K562 (cell line): ENCODE results near the gene FNBP1. TPM values are rescaled to one million over a fixed set of nuclear protein-coding genes. Genes with fewer than 3 reads are reported as not detected.

Source experiments
- BRD4 ChIP-seq: fragments of 200-600 bp; sonication (generic); IDR thresholded peaks from 2 replicates; pipeline ENCODE4 v1.6.1; 2017; ENCODE audit warnings: inconsistent platforms
- CGGBP1 ChIP-seq: fragments of 250-450 bp; sonication (Bioruptor Pico); IDR thresholded peaks from 2 replicates; pipeline ENCODE4 v1.9.0; 2021; ENCODE audit warnings: mild to moderate bottlenecking
- ERF ChIP-seq: fragments of 450-650 bp; formaldehyde crosslinking; IDR thresholded peaks from 2 replicates; pipeline ENCODE4 v1.4.0; 2020; ENCODE audit warnings: mild to moderate bottlenecking, mixed read lengths
- FOXO4 ChIP-seq: fragments of 450-650 bp; formaldehyde crosslinking; IDR thresholded peaks from 2 replicates; pipeline ENCODE4 v1.4.0; 2020; ENCODE audit warnings: mild to moderate bottlenecking, moderate library complexity
- KLF10 ChIP-seq: fragments of 250-450 bp; sonication (Bioruptor Pico); IDR thresholded peaks from 2 replicates; pipeline ENCODE4 v1.6.1; 2021; ENCODE audit warnings: matching md5 sums
- MTA2 ChIP-seq: fragments of 450-650 bp; IDR thresholded peaks from 2 replicates; pipeline ENCODE4 v1.6.1; 2016; ENCODE audit warnings: low read depth
- TFAM ChIP-seq: fragments of 250-450 bp; sonication (Bioruptor Pico); conservative IDR thresholded peaks from 2 replicates; pipeline ENCODE4 v1.5.0; 2021; ENCODE audit warnings: mild to moderate bottlenecking, moderate library complexity
- ZNF274 ChIP-seq: IDR thresholded peaks from 2 replicates; pipeline ENCODE4 v1.6.1; 2011; ENCODE audit warnings: low read depth, mild to moderate bottlenecking, low read length, moderate library complexity, borderline replicate concordance
- polyA plus RNA-seq, 8 experiments: library from polyadenylated mRNA; depleted of rRNA in 4 of 8; stranded (reverse) in 5 of 8; unstranded in 3 of 8; fragments of >200 nt; fragmentation: Nextera tagmentation in 2 of 8; fragmentation: Illumina TruSeq in 1 of 8; extraction: Ambion mirVana in 2 of 8; extraction: Trizol in 1 of 8; gene quantifications; 2 replicates each; pipeline versions ENCODE4 v1.2.1 to v1.2.3, GENCODE V29; 2011 to 2014; ENCODE audit warnings: inconsistent platforms in 1 of 8, missing spikeins in 1 of 8
- total RNA-seq, 7 experiments: library from RNA; depleted of rRNA in 6 of 7; stranded (reverse); fragments of >200 nt in 6 of 7; fragmentation: Illumina TruSeq in 2 of 7; extraction: Trizol in 2 of 7; gene quantifications; 2 replicates each; pipeline versions ENCODE4 v1.2.1 to v1.2.3, GENCODE V29; 2011 to 2021; ENCODE audit warnings: low replicate concordance in 1 of 7
- TF ChIP-seq, protein P1 (sequence below): fragments of 250-450 bp; sonication (Bioruptor Pico); IDR thresholded peaks from 2 replicates; pipeline ENCODE4 v1.8.0; 2022; ENCODE audit warnings: inconsistent platforms
- TF ChIP-seq, protein P2 (sequence below), 2 experiments: fragments of 450-650 bp; IDR thresholded peaks; 2 replicates each; pipeline ENCODE4 v1.6.1; 2016; ENCODE audit warnings: mild to moderate bottlenecking in 2 of 2, borderline replicate concordance in 1 of 2, low read depth in 1 of 2, moderate library complexity in 1 of 2
- TF ChIP-seq, protein P3 (sequence below): fragments of 250-450 bp; sonication (Bioruptor Pico); IDR thresholded peaks from 2 replicates; pipeline ENCODE4 v1.4.0; 2020; ENCODE audit warnings: mild to moderate bottlenecking
- TF ChIP-seq, protein P4 (sequence below): fragments of 250-450 bp; sonication (Bioruptor Pico); IDR thresholded peaks from 2 replicates; pipeline ENCODE4 v1.4.0; 2020

Gene FNBP1
- total and polyA plus RNA-seq, 9 of the 15 experiments (the other 6 are each of a cell fraction or from before 2014, with no cell fraction given) = 1.8 to 14.9 (median 7.6) TPM

DNA sequence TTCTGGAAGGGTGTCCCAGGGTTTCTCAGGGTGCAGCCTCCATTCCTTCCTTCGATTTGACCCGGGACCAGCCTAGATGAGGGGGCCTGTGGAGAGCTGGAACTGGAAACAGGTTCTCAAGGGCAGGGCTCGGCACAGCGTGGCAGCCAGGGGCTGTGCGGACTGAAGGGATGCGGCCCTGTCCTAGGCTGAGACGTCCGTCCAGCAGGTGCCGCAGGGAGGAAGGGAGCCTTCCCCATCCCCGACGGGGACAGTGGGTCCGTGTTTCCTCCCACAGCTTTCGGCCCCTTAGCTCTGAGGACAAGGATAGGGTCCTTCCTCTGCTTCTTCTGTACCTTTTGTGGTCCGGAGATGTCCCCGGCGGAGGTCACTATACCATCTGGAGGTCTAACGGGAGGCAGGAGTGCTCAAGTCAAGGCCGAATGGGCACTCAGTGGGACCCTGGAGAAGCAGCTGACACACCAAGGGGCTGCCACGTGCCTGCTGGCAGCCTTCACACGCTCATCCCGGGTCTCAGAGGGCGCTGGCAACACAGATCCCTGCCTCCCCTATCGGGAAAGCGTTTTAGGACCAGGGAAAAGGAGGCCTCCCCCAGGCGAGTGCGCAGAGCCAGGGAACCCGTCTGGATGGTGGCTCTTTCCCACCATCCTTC, 157.8 kb downstream of the FNBP1 start (continued):
- TF ChIP-seq CGGBP1 (CRISPR knock-in tag) (no peak), TFAM (CRISPR knock-in tag) (no peak), ZNF274 (no peak), ERF (CRISPR knock-in tag) (no peak), KLF10 (CRISPR knock-in tag) (no peak), BRD4 (peak; percentile 90; the same call in 1 of the 2 replicates), FOXO4 (CRISPR knock-in tag) (peak; percentile 71; the same call in 1 of the 2 replicates), MTA2 (no peak)
- TF ChIP-seq, protein P1, sequence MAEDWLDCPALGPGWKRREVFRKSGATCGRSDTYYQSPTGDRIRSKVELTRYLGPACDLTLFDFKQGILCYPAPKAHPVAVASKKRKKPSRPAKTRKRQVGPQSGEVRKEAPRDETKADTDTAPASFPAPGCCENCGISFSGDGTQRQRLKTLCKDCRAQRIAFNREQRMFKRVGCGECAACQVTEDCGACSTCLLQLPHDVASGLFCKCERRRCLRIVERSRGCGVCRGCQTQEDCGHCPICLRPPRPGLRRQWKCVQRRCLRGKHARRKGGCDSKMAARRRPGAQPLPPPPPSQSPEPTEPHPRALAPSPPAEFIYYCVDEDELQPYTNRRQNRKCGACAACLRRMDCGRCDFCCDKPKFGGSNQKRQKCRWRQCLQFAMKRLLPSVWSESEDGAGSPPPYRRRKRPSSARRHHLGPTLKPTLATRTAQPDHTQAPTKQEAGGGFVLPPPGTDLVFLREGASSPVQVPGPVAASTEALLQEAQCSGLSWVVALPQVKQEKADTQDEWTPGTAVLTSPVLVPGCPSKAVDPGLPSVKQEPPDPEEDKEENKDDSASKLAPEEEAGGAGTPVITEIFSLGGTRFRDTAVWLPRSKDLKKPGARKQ (CRISPR knock-in tag) = no peak
- TF ChIP-seq, protein P2, sequence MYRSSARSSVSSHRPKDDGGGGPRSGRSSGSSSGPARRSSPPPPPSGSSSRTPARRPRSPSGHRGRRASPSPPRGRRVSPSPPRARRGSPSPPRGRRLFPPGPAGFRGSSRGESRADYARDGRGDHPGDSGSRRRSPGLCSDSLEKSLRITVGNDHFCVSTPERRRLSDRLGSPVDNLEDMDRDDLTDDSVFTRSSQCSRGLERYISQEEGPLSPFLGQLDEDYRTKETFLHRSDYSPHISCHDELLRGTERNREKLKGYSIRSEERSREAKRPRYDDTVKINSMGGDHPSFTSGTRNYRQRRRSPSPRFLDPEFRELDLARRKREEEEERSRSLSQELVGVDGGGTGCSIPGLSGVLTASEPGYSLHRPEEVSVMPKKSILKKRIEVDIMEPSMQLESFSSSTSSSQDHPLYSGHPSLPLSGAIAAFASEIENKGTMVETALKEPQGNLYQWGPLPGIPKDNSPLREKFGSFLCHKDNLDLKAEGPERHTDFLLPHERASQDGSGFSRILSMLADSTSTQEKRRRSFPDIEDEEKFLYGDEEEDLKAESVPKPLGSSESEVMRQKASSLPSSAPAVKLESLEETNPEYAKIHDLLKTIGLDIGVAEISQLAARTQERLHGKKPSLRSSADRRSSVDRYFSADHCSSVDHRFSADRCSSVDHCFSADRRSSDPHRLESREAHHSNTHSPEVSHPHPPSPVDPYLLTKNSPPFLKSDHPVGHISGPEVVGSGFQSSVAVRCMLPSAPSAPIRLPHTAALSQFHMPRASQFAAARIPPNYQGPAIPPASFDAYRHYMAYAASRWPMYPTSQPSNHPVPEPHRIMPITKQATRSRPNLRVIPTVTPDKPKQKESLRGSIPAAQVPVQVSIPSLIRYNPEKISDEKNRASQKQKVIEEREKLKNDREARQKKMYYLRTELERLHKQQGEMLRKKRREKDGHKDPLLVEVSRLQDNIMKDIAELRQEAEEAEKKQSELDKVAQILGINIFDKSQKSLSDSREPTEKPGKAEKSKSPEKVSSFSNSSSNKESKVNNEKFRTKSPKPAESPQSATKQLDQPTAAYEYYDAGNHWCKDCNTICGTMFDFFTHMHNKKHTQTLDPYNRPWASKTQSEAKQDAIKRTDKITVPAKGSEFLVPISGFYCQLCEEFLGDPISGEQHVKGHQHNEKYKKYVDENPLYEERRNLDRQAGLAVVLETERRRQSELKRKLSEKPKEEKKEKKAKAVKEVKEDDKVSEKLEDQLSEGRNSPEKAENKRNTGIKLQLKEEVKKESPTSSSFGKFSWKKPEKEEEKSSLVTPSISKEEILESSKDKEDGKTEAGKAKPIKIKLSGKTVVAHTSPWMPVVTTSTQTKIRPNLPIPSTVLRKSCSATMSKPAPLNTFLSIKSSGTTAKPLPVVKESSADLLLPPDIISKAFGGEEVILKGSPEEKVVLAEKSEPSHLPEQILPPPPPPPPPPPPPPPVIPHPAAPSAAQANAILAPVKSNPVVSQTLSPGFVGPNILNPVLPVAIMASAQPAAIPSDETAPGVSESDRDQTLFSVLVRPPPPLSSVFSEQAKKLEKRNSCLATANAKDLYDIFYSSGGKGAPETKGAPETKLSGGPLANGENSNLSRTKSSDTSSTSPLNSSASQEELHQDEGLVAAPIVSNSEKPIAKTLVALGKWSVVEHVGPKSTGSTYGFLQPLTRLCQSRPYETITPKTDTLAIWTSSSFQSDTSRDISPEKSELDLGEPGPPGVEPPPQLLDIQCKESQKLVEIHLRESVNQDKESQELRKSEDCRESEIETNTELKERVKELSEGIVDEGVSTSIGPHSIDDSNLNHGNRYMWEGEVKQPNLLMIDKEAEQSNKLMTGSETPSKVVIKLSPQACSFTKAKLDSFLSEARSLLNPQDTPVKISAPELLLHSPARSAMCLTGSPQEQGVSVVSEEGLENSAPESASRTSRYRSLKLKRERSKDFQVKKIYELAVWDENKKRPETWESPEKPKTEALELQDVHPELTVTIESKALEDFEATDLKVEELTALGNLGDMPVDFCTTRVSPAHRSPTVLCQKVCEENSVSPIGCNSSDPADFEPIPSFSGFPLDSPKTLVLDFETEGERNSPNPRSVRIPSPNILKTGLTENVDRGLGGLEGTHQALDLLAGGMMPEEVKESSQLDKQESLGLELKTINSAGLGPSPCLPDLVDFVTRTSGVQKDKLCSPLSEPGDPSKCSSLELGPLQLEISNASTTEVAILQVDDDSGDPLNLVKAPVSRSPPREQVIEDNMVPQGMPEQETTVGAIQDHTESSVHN (IDR thresholded peaks at IDR 0.05; ENCODE audit: borderline replicate concordance in 1 of 2, low read depth in 1 of 2) = no peak
- TF ChIP-seq, protein P3, sequence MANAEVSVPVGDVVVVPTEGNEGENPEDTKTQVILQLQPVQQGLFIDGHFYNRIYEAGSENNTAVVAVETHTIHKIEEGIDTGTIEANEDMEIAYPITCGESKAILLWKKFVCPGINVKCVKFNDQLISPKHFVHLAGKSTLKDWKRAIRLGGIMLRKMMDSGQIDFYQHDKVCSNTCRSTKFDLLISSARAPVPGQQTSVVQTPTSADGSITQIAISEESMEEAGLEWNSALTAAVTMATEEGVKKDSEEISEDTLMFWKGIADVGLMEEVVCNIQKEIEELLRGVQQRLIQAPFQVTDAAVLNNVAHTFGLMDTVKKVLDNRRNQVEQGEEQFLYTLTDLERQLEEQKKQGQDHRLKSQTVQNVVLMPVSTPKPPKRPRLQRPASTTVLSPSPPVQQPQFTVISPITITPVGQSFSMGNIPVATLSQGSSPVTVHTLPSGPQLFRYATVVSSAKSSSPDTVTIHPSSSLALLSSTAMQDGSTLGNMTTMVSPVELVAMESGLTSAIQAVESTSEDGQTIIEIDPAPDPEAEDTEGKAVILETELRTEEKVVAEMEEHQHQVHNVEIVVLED (CRISPR knock-in tag) = peak; percentile 46; the same call in 1 of the 2 replicates
- TF ChIP-seq, protein P4, sequence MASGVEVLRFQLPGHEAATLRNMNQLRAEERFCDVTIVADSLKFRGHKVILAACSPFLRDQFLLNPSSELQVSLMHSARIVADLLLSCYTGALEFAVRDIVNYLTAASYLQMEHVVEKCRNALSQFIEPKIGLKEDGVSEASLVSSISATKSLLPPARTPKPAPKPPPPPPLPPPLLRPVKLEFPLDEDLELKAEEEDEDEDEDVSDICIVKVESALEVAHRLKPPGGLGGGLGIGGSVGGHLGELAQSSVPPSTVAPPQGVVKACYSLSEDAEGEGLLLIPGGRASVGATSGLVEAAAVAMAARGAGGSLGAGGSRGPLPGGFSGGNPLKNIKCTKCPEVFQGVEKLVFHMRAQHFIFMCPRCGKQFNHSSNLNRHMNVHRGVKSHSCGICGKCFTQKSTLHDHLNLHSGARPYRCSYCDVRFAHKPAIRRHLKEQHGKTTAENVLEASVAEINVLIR = no peak
